Ovary (tissue), 3 donors: ENCODE measurements around the gene DRD3.

Source experiments
- EP300 ChIP-seq: sonication (generic); formaldehyde crosslinking; IDR thresholded peaks from one replicate; pipeline ENCODE4 v1.6.1; 2017; ENCODE audit warnings: antibody characterized with exemption
- POLR2A ChIP-seq: fragments of 450-650 bp; IDR thresholded peaks from one replicate; pipeline ENCODE4 v1.6.1; 2017; ENCODE audit warnings: antibody characterized with exemption, mild to moderate bottlenecking, moderate library complexity
- TF ChIP-seq, protein P1 (sequence below), 3 donors: fragments of 450-650 bp in 2 of 3; fragments of 200-600 bp in 1 of 3; IDR thresholded peaks; one replicate each; pipeline versions ENCODE4 v1.5.1 to v1.8.0; 2016 to 2022; ENCODE audit warnings: antibody characterized with exemption in 3 of 3, mild to moderate bottlenecking in 1 of 3
- donor health status: DM: no; HTN: no; CAD: no.

DNA sequence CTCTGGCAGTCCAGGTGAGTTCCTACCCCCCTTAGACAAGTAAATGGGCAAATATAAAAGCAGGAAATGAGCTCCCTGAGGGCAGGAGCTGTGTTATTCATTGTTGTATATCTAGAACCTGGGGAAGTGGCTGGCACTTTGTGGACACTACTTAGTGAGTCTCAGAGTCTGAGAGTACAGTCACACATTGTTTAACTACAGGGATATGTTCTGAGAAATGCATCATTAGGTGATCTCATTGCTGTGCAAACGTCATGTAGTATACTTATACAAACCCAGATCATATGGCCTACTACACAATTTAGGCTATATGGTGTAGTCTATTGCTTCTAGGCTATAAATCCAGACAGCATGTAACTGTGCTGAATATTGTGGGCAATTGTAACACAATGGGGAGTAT is 52.4 kb downstream of the DRD3 start:
- TF ChIP-seq, protein P1, sequence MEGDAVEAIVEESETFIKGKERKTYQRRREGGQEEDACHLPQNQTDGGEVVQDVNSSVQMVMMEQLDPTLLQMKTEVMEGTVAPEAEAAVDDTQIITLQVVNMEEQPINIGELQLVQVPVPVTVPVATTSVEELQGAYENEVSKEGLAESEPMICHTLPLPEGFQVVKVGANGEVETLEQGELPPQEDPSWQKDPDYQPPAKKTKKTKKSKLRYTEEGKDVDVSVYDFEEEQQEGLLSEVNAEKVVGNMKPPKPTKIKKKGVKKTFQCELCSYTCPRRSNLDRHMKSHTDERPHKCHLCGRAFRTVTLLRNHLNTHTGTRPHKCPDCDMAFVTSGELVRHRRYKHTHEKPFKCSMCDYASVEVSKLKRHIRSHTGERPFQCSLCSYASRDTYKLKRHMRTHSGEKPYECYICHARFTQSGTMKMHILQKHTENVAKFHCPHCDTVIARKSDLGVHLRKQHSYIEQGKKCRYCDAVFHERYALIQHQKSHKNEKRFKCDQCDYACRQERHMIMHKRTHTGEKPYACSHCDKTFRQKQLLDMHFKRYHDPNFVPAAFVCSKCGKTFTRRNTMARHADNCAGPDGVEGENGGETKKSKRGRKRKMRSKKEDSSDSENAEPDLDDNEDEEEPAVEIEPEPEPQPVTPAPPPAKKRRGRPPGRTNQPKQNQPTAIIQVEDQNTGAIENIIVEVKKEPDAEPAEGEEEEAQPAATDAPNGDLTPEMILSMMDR (IDR thresholded peaks at IDR 0.05) = no peak
- TF ChIP-seq EP300 (no peak), POLR2A (no peak)
